NB4 (cell line): Measurements from ENCODE around the gene SYNDIG1.

ENCODE experiments used
- CTCF ChIP-seq: IDR thresholded peaks from one replicate; pipeline ENCODE4 v1.5.1; 2012; ENCODE audit warnings: low read depth, low read length
- MAX ChIP-seq: IDR thresholded peaks from 2 replicates; pipeline ENCODE4 v1.6.1; 2011; ENCODE audit warnings: low read depth, low read length
- MYC ChIP-seq: IDR thresholded peaks from 2 replicates; pipeline ENCODE4 v1.6.1; 2011; ENCODE audit warnings: low read depth, low read length
- POLR2A ChIP-seq: IDR thresholded peaks from 2 replicates; pipeline ENCODE4 v1.6.1; 2011; ENCODE audit warnings: mild to moderate bottlenecking; ENCODE audit not compliant: insufficient read length; ENCODE audit errors: extremely low read depth

- TF ChIP-seq CTCF (no peak), POLR2A (no peak), MAX (no peak), MYC (no peak)
Observed at GRCh38 chr20:24631173-24631505, 161.7 kb downstream of the SYNDIG1 start.
